Hippocampal formation (tissue), 2 donors: ENCODE results near the gene IP6K3.

Experiments
- DNase-seq, 2 donors: peaks; one replicate each; lab custom pipeline; 2025; lab: John Stamatoyannopoulos, UW

Gene IP6K3

DNA sequence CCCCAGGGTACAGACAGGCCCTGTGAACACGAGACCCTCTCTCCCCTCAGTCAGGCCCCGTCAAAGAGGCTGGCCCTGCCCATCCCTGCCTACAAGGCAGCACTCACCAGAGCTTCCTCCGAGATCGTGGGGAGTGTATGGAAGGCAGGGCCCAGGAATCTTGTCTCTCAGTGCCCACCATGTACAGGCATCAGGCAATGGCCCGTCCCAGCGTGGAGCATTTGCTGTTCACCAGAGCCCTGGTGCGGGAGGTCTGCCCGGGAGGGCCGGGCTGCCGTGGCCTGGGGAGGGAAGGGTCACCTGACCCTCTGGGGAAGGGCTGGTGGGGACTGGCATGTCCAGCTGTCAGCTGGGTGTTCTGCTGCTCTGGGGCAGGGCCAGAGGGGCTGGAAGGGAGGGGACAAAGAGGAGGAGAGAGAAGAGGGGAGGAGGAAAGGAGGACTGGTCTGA, at the start of gene IP6K3:
IP6K3 (minus strand) TSS at position 255 of the 450 bp plus-strand sequence. CDS start 11,429 bp downstream, outside the sequence.
- DNase-seq = peak; percentile 85 to 87

GRCh38 chr6:33794910-33795623, 48.4 kb upstream of the IP6K3 start:
- DNase-seq = no peak

- DNase-seq = no peak
Measured at GRCh38 chr6:33792981-33793380, 46.3 kb upstream of the IP6K3 start.

GRCh38 chr6:33791620-33792019, 44.9 kb upstream of the IP6K3 start:
- no peak for DNase-seq

- no peak for DNase-seq
Measured at GRCh38 chr6:33790910-33791309, 44.2 kb upstream of the IP6K3 start.

GRCh38 chr6:33790379-33790778, 43.7 kb upstream of the IP6K3 start:
- no peak for DNase-seq

DNA sequence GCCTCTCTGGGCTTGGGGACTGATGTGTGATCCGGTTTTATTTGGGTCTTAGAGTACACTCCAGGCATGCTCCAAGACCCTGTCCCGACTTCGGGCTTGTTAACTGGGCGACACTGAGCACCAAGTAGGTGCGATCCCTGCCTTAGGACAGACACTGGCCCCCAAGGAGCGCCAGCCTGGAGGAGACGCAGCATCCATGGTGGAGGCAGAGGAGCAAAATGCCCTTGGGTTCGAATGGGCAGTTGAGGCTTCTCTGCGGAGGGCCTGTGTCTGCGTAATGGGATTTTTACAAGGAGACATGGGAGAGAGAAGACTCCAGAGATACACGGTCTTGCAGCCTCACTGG, 42.8 kb upstream of the IP6K3 start:
- DNase-seq = no peak

GRCh38 chr6:33788694-33789549, 42.2 kb upstream of the IP6K3 start, which contains the start of gene LEMD2:
Gene LEMD2, minus strand, starts transcription at chr6:33789130. Its CDS starts 14 bp downstream, at chr6:33789116.
- peak; percentile 91 to 94 for DNase-seq

DNA sequence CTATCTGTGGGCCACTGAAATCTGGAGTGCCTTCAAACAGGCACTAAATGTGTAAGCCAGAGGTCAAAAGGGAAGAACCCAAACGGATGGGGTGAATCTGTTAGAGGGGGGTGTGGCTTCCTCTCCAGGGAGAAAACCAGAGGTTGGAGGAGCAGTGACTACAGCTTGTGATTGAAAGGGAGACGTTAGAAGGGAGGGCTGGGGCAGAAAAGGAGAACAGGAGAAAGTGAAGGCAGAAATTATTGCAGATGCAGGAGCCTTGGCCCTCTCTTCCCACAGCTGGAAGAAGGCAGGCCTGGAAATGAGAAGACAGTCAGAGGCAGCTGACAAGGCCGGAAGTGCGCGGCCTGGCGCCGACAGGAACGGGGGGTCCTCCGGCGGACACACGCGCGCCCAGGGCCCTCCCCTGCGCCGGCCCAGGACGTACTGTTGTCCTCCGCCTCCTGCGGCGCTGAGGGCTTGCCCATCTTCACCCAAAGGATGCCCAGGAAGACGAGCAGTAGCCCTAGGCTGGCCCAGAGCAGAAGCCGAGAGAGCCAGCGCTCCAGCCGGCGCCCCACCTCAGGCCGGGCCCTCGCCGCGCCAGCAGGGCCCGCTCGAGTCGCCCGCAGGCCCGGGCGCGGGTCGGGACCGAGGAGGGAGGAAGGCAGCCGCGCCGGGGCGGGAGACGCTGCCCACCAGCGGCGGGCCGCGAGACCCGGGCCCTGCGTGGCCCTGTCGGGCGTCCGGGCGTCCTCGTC, 41.4 kb upstream of the IP6K3 start:
- peak in 1 of 2 donors; percentile 50 for DNase-seq

GRCh38 chr6:33787346-33787953, 40.7 kb upstream of the IP6K3 start:
- DNase-seq = no peak

- DNase-seq = no peak
Measured at GRCh38 chr6:33786736-33787135, 40.0 kb upstream of the IP6K3 start.

GRCh38 chr6:33785778-33786177, 39.1 kb upstream of the IP6K3 start:
- DNase-seq = no peak

GRCh38 chr6:33784787-33785186, 38.1 kb upstream of the IP6K3 start:
- peak in 1 of 2 donors; percentile 68 for DNase-seq

GRCh38 chr6:33783781-33784520, 37.2 kb upstream of the IP6K3 start:
- DNase-seq = no peak

- DNase-seq = no peak
Measured at GRCh38 chr6:33782561-33782960, 35.9 kb upstream of the IP6K3 start.

GRCh38 chr6:33781131-33781975, 34.6 kb upstream of the IP6K3 start:
- DNase-seq = no peak

- DNase-seq = no peak
Measured at GRCh38 chr6:33779895-33780294, 33.2 kb upstream of the IP6K3 start.

GRCh38 chr6:33779290-33779689, 32.6 kb upstream of the IP6K3 start:
- no peak for DNase-seq

DNA sequence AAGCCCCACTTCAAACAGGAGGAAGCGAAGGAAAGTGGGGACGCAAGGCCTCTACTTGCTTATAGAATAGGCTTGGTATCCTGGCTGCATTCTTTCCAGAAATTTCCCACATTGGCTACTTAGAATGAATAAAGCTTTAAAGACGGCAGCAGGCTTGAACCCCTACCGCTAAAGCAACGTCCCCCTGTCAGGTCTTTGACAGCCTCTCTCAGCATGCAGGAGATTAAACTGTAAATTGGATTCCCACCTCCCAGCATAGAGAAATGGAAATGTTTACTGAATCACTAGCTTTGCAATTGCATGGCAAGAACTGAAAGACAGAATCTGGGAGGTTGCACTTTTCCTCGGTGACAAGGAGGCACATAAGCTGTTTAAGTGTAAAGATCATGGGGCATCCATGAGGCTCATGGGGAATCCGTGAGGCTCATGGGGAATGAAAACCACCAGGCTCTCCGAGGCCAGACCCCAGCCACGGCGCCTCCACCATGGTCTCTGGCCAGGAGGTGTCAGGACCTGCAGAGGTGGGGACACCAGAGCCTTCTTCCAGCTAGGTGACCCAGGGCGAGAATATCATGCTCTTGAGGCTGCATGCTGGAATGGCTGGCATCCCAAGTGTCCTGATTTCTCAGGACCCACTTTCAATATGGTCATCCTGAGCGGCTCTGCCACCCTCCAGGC, 31.9 kb upstream of the IP6K3 start:
- no peak for DNase-seq
